NB4 (cell line): ENCODE data around the gene PA2G4.

ENCODE experiments used
- POLR2A ChIP-seq: IDR thresholded peaks from 2 replicates; pipeline ENCODE4 v1.6.1; 2011; ENCODE audit warnings: mild to moderate bottlenecking; ENCODE audit not compliant: insufficient read length; ENCODE audit errors: extremely low read depth
- TF ChIP-seq, protein P1 (sequence below): IDR thresholded peaks from one replicate; pipeline ENCODE4 v1.5.1; 2012; ENCODE audit warnings: low read depth, low read length

DNA sequence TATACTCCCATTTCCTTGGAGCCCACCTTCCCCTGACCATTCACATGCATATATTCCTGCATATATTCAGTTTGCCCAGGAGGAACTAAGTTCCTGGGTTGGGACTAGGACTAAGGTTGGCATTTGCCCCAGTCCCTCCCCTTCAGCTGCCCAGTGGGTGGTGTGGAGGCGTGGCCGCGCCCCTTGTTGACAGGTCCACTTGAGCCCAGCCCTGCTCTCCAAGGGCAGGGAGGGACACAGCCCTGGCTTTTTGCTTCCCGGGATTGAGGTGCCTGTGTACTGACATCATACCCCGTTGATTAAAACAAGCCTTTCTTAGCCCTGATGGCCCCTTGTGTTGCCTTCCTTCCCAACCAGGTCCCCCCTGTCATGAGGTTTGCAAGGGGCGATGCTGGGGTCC lies 17.1 kb upstream of the PA2G4 start:
- TF ChIP-seq, protein P1, sequence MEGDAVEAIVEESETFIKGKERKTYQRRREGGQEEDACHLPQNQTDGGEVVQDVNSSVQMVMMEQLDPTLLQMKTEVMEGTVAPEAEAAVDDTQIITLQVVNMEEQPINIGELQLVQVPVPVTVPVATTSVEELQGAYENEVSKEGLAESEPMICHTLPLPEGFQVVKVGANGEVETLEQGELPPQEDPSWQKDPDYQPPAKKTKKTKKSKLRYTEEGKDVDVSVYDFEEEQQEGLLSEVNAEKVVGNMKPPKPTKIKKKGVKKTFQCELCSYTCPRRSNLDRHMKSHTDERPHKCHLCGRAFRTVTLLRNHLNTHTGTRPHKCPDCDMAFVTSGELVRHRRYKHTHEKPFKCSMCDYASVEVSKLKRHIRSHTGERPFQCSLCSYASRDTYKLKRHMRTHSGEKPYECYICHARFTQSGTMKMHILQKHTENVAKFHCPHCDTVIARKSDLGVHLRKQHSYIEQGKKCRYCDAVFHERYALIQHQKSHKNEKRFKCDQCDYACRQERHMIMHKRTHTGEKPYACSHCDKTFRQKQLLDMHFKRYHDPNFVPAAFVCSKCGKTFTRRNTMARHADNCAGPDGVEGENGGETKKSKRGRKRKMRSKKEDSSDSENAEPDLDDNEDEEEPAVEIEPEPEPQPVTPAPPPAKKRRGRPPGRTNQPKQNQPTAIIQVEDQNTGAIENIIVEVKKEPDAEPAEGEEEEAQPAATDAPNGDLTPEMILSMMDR = no peak
- no peak for TF ChIP-seq POLR2A
